Calu3 (cell line): Measurements from ENCODE around the gene PLCXD3. TPM values are rescaled to one million over a fixed set of nuclear protein-coding genes. Genes with fewer than 3 reads are reported as not detected.

Experiments
- BruUV-seq: library from RNA; stranded (reverse); fragments of 400-500 nt; replicated peaks from 2 replicates; lab custom pipeline; 2021; lab: Mats Ljungman, UMichigan
- CTCF ChIA-PET: fragments of 300-600 bp; sonication (Branson Sonifier 250); formaldehyde crosslinking; loops from one replicate; lab custom pipeline; 2022; ENCODE audit warnings: antibody characterized with exemption; lab: Charles Lee
- DNase-seq: peaks from one replicate; pipeline ENCODE4 v3.0.0; 2022
- H3K27ac Mint-ChIP-seq: one replicate; pipeline ENCODE4 v1.8.0; 2022; ENCODE audit warnings: mixed read lengths; ENCODE audit not compliant: unreplicated experiment
- H3K27me3 Mint-ChIP-seq: one replicate; pipeline ENCODE4 v1.8.0; 2022; ENCODE audit warnings: mixed read lengths; ENCODE audit not compliant: unreplicated experiment
- H3K36me3 Mint-ChIP-seq: one replicate; pipeline ENCODE4 v1.8.0; 2022; ENCODE audit warnings: mild to moderate bottlenecking, moderate library complexity, mixed read lengths; ENCODE audit not compliant: insufficient read depth, unreplicated experiment
- H3K4me1 Mint-ChIP-seq: one replicate; pipeline ENCODE4 v1.8.0; 2022; ENCODE audit warnings: mild to moderate bottlenecking, low read depth, mixed read lengths; ENCODE audit not compliant: unreplicated experiment
- H3K4me3 Mint-ChIP-seq: one replicate; pipeline ENCODE4 v1.8.0; 2022; ENCODE audit warnings: mild to moderate bottlenecking, low read depth, moderate library complexity, mixed read lengths; ENCODE audit not compliant: unreplicated experiment
- H3K9me3 Mint-ChIP-seq: one replicate; pipeline ENCODE4 v1.8.0; 2022; ENCODE audit warnings: low read depth, mixed read lengths; ENCODE audit not compliant: unreplicated experiment
- intact Hi-C: fragments of 100-400 bp; cut with micrococcal nuclease; formaldehyde crosslinking; loops from one replicate; pipeline ENCODE4 v1.10.0; 2022; ENCODE audit not compliant: unreplicated experiment
- total RNA-seq: library from RNA; stranded (reverse); gene quantifications from 2 replicates; pipeline ENCODE4 v1.2.3, GENCODE V29; 2022
- TF ChIP-seq, protein P1 (sequence below): fragments of 200-600 bp; IDR thresholded peaks from one replicate; pipeline ENCODE4 v1.8.0; 2022; ENCODE audit warnings: antibody characterized with exemption; ENCODE audit not compliant: unreplicated experiment

Gene PLCXD3
- total RNA-seq, 1 experiment from 2014 or later = not detected

- intact Hi-C loops = no loop called here
- H3K9me3 Mint-ChIP-seq = no peaks in the 10 kb centered on the region
- DNase-seq = no peak
- H3K4me1 Mint-ChIP-seq = no peaks in the 10 kb centered on the region
- CTCF ChIA-PET = no interaction called here
- BruUV-seq = no TSS peak
- H3K4me3 Mint-ChIP-seq = no peak overlapping the region
- no peaks in the 10 kb centered on the region for H3K27me3 Mint-ChIP-seq
- no peak overlapping the region for H3K27ac Mint-ChIP-seq
- TF ChIP-seq, protein P1, sequence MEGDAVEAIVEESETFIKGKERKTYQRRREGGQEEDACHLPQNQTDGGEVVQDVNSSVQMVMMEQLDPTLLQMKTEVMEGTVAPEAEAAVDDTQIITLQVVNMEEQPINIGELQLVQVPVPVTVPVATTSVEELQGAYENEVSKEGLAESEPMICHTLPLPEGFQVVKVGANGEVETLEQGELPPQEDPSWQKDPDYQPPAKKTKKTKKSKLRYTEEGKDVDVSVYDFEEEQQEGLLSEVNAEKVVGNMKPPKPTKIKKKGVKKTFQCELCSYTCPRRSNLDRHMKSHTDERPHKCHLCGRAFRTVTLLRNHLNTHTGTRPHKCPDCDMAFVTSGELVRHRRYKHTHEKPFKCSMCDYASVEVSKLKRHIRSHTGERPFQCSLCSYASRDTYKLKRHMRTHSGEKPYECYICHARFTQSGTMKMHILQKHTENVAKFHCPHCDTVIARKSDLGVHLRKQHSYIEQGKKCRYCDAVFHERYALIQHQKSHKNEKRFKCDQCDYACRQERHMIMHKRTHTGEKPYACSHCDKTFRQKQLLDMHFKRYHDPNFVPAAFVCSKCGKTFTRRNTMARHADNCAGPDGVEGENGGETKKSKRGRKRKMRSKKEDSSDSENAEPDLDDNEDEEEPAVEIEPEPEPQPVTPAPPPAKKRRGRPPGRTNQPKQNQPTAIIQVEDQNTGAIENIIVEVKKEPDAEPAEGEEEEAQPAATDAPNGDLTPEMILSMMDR = no peak
- no peaks in the 10 kb centered on the region for H3K36me3 Mint-ChIP-seq
These were observed 198.3 kb downstream of the PLCXD3 start for GRCh38 chr5:41312066-41312465.

DNA sequence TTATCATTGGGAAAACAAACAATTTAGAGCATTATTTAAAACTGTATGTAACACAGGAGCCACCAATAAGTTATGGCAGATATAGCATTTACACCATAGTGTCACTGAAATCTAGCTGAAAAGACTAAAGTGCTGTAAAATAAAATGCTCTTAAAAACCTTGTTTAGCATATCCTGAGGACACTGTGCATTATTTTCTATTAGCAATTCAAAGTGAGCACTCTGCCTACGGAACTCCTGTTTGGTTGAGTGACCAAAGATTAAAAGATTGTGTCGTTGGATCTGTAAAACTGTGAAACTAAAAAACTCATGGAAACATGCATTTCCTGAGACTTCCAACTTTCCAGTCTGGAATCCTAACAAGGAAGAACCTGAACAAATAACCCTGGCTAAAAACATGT is 201.1 kb downstream of the PLCXD3 start:
- no peak for DNase-seq

GRCh38 chr5:41306005-41306404 is 204.4 kb downstream of the PLCXD3 start:
- TF ChIP-seq, protein P1 = no peak
- CTCF ChIA-PET = no interaction called here
- Mint-ChIP-seq H3K4me1 (no peaks in the 10 kb centered on the region), H3K4me3 (no peak overlapping the region), H3K36me3 (no peaks in the 10 kb centered on the region), H3K27ac (no peak overlapping the region), H3K27me3 (peaks cover 20% of the 10 kb centered on the region), H3K9me3 (no peaks in the 10 kb centered on the region)
- intact Hi-C loops = no loop called here
- DNase-seq = no peak
- no TSS peak for BruUV-seq

More for the DNA sequence above, 201.1 kb downstream of the PLCXD3 start:
- Mint-ChIP-seq H3K4me1 (no peaks in the 10 kb centered on the region), H3K27me3 (peaks cover 5% of the 10 kb centered on the region), H3K9me3 (no peaks in the 10 kb centered on the region), H3K27ac (no peak overlapping the region), H3K36me3 (no peaks in the 10 kb centered on the region), H3K4me3 (no peak overlapping the region)
- no TSS peak for BruUV-seq
- CTCF ChIA-PET = no interaction called here
- intact Hi-C loops = no loop called here
- TF ChIP-seq, protein P1 = no peak

- Mint-ChIP-seq H3K27ac (no peak overlapping the region), H3K36me3 (no peaks in the 10 kb centered on the region), H3K9me3 (no peaks in the 10 kb centered on the region), H3K4me3 (no peak overlapping the region), H3K27me3 (peaks cover 20% of the 10 kb centered on the region), H3K4me1 (no peaks in the 10 kb centered on the region)
- TF ChIP-seq, protein P1 = no peak
- intact Hi-C loops = no loop called here
- CTCF ChIA-PET = no interaction called here
- no peak for DNase-seq
- BruUV-seq = no TSS peak
These were observed 205.3 kb downstream of the PLCXD3 start for GRCh38 chr5:41305056-41305455.
